ENCODE data around the gene PROM2. TPM values are rescaled to one million over a fixed set of nuclear protein-coding genes. Genes with fewer than 3 reads are reported as not detected.

PROM2 gene
- total and polyA plus RNA-seq, 2 donors (not counting 3 experiments of a cell fraction or from before 2014, with no cell fraction given), result 0.39 to 0.60 TPM

DNA sequence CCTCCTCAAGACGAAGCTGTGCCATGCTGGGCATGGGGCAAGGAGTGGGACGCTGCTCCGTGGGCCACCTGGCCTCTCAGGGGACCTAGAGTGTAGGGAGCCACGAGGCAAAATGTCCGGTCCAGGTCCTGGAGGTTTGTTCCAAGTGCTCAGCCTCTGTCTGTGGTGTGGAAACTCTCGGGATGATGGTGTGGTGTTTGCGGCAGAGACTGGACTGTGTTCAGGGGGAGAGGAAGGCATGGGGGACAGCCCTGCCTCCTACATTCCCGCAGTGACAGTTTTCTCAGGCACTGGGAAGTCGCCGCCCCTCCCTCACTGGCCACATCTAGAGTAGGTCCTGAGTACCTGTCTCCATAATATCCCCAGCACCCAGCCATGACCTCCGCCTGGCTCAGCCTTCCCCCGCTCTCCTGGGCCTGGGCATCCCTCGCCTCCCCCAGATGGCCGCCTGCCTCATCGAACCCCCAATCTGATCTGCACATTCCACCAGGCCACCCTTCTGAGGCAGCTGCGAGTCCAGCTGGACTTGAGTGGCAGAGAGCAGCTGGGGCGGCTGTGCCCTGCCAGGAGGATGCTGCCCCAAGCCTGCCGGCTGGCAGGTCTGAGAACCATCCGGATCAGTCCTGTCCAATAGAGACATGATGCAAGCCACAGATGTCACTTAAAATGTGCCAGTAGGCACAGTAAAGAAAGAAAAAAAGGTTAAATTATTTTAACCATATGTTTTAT lies 29.1 kb downstream of the PROM2 start:
- Histone ChIP-seq H3K9me3 (replicated peaks; ENCODE audit: control insufficient read depth, insufficient read depth, low read length) (no peaks in the 10 kb centered on the region), H3K9me1 (replicated peaks; ENCODE audit: control insufficient read depth, extremely low read depth, insufficient read depth, low read length) (no peaks in the 10 kb centered on the region)
- no TSS peak for BruUV-seq (replicated peaks)

More for the DNA sequence above, 29.1 kb downstream of the PROM2 start:
- dilution Hi-C loops (cut with MboI; ENCODE audit: extremely low pct_ligation_motif_present, low sequenced_read_pairs), result no loop called here
- FAIRE-seq (no peak), DNase-seq (ENCODE audit: low read depth, low spot score) (no peak)
- H3K4me1 ChIP-seq (ENCODE audit: control insufficient read depth, extremely low read depth, insufficient read depth, low read length), result no peaks in the 10 kb centered on the region
- H3K27me3 ChIP-seq (ENCODE audit: control insufficient read depth in 2 of 2, insufficient read depth in 2 of 2, low read length in 2 of 2), result no peaks in the 10 kb centered on the region
- no peak overlapping the region for H2AFZ ChIP-seq (ENCODE audit: low read depth, low read length)
- H3K27ac ChIP-seq (ENCODE audit: insufficient read depth, low read depth, low read length), result no peak overlapping the region
- H3K36me3 ChIP-seq (ENCODE audit: control insufficient read depth in 2 of 2, extremely low read depth in 1 of 2, insufficient read depth in 2 of 2, low read length in 2 of 2), result no peaks in the 10 kb centered on the region
- H3K79me2 ChIP-seq (ENCODE audit: control insufficient read depth, insufficient read depth, low read length), result no peaks in the 10 kb centered on the region
- H3K9ac ChIP-seq (replicated peaks; ENCODE audit: extremely low read depth, insufficient read depth, low read length), result no peak overlapping the region
- no peak for TF ChIP-seq POLR2AphosphoS5 (IDR thresholded peaks at IDR 0.05; ENCODE audit: insufficient read depth, low read depth, low read length)
- TF ChIP-seq, protein P1, sequence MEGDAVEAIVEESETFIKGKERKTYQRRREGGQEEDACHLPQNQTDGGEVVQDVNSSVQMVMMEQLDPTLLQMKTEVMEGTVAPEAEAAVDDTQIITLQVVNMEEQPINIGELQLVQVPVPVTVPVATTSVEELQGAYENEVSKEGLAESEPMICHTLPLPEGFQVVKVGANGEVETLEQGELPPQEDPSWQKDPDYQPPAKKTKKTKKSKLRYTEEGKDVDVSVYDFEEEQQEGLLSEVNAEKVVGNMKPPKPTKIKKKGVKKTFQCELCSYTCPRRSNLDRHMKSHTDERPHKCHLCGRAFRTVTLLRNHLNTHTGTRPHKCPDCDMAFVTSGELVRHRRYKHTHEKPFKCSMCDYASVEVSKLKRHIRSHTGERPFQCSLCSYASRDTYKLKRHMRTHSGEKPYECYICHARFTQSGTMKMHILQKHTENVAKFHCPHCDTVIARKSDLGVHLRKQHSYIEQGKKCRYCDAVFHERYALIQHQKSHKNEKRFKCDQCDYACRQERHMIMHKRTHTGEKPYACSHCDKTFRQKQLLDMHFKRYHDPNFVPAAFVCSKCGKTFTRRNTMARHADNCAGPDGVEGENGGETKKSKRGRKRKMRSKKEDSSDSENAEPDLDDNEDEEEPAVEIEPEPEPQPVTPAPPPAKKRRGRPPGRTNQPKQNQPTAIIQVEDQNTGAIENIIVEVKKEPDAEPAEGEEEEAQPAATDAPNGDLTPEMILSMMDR (IDR thresholded peaks at IDR 0.05; ENCODE audit: extremely low read depth in 1 of 2, insufficient read depth in 1 of 2, low read depth in 1 of 2, low read length in 2 of 2), result no peak
- no peak for TF ChIP-seq JUN (IDR thresholded peaks at IDR 0.05; ENCODE audit: borderline replicate concordance, insufficient read depth, insufficient read length, low read depth)
- TF ChIP-seq POLR2A (IDR thresholded peaks at IDR 0.05; ENCODE audit: low read depth, low read length), result no peak
- no peak for TF ChIP-seq MYC (IDR thresholded peaks at IDR 0.05; ENCODE audit: low read depth, low read length)
- TF ChIP-seq FOS (IDR thresholded peaks at IDR 0.05; ENCODE audit: borderline replicate concordance, insufficient read depth, low read length), result no peak
- no peak for TF ChIP-seq EZH2 (IDR thresholded peaks at IDR 0.05; ENCODE audit: borderline replicate concordance, low read depth, low read length, severe bottlenecking)
- no peak for TF ChIP-seq GATA2 (IDR thresholded peaks at IDR 0.05; ENCODE audit: insufficient read depth, insufficient read length, low read depth, low read length)
- TF ChIP-seq, protein P2, sequence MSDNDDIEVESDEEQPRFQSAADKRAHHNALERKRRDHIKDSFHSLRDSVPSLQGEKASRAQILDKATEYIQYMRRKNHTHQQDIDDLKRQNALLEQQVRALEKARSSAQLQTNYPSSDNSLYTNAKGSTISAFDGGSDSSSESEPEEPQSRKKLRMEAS (IDR thresholded peaks at IDR 0.05; ENCODE audit: insufficient read depth, insufficient read length), result no peak
- no peaks in the 10 kb centered on the region for H4K20me1 ChIP-seq (replicated peaks; ENCODE audit: control insufficient read depth, extremely low read depth, insufficient read depth, low read length)
- H3K4me3 ChIP-seq (replicated peaks in 1 of 3; ENCODE audit: insufficient read depth in 1 of 3, low read depth in 1 of 3, low read length in 3 of 3), result no peak overlapping the region
- ChIA-PET CTCF (no interaction called here), POLR2A (no interaction called here)
- no peak overlapping the region for H3K4me2 ChIP-seq (ENCODE audit: insufficient read depth, low read length)
- intact Hi-C loops (cut with micrococcal nuclease), result no loop called here
